HG02970 (cell line): Measurements from ENCODE around the gene SYNPO2L.

Experiments used
- ATAC-seq: cut with Tn5 transposase; IDR thresholded peaks from one replicate; pipeline ENCODE4 v1.9.1; 2021; ENCODE audit warnings: mild to moderate bottlenecking, moderate library complexity, moderate number of reproducible peaks; ENCODE audit not compliant: unreplicated experiment, low FRiP score

The SYNPO2L gene

DNA sequence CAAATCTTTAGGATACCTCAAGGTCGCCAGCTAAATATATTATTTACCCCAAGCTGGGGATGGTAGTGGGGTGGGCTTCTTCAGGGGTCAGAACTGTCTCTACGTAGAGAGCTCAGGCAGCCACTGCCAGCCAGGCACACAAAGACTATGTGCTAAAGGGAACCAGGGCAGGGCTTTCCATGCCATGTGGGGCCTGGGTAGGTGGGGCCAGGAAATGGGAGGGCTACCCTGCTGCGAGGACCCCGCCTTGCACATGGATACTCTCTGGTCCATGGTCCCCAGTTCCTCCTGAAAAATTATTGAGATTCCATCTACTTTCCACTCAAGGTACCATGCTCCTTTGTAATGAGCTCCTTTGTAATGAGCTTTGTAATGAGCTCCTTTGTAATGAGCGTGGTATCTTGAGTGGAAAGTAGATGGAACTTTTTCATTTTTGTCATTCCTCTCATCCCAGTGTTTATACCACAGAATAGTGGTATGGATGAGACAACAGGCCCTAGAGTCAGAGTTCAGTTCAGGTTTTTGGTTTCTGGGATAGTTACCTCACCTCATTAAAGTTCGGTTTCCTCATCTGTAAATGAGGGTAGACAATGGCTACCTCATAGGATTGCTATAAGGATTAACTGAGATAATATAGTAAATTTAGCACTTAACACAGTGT, 5.8 kb downstream of the SYNPO2L start:
- no peak for ATAC-seq

DNA sequence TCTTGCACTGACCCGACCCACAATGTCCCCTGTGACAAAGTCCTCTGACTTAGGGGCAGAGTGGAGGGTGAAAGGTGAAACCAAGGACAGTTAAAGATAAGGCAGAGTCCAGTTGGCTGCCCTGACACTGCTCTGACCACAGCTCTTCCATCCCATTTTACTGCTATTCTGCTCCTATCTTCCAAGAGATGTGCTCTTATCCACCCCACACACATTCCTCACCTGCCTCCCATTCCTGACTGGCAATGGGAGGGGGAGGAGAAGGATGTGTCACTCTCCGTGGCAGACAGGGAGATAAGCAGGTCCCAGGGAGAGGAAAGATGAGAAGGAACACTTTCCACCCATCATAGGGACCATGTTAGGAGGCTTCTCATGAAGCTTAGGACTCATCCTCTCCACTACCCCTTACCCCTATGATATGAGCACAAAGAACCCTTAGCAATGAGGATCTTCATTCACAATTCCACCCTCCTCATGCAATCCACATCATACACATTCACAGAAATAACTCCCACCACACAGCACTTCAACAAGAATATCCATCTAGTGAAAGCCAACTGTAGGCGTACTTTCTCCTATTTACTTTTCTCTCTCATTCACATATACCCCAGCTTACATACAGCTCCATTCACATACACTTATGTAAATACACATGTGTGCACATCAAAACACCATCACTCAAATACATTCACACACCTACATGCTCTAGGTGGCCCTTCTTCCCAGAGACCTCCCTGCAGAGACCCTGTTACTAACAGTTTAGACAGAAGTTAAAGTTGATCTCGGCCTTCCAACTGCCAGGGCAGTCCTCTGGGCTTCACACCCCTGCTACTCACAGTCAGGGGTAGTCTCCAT, 6.6 kb downstream of the SYNPO2L start:
- ATAC-seq: no peak

DNA sequence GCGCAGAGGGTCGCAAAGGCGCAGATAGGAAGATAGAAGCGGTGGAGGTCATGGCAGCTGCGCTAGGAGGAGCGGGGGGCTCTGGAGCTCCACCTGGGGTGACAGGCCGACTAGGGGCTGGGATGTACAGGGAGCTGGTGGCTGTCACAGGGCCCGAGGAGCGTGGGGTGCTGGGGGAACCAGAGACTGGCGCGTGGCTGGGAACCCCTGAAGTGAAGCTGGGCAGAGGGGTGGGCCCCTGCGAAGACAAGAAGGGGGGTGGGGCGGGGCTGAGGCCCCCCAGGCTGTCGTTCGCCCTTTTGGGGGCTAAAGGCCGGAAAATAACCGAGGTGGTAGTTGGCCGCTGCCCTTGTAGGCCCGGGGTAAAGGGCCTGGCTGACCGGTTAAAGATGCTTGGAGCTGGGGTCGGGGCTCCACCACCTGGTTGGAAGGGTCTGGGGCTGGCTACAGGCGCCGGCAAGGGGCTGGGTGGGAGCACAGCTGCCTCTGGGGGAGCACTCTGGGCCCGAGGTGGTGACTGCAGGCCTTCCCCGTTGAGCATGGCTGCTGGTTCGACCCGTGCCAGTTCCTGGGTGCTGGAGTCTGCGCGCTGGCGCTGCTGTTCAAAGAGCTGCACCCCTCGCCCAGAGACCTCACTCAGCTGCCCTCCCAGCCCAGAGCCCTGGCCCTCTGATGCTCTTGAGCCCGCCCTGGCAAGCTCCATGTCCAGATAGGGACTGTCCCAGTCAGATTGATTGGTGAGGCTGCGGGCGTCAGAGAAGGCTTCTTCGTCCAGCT, 7.8 kb downstream of the SYNPO2L start:
- ATAC-seq: no peak

DNA sequence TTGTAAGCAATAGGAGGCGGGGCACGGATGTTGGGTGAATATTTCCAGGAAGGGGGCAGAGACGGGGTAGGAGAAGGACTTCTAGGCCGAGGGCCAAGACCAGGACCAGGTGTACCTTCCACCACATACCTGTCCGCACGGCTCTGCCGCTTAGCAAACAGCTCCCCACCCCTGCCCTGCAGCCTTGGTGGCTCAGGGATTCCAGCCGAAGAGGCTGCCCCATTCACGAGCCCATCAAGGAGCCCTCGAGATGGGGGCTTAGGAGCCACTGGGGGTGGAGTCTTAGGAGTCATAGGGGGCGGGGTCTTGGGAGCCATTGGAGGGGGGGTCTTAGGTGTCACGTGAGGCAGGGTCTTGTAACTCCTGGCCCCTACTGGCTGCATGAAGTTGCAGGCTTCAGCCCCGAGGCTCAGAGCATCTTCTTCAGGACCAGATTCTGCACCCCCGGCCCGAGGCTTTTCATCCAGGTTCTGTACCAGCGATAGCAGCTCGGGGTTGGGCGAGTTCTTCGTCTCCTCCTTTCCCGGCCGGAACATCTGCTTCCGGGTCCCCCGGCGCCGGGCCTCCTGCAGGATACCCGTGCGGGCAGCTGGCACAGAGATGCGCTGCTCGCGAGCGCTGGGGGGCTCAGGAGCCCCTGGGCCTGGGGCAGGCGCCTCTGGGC, 8.5 kb downstream of the SYNPO2L start:
- no peak for ATAC-seq

DNA sequence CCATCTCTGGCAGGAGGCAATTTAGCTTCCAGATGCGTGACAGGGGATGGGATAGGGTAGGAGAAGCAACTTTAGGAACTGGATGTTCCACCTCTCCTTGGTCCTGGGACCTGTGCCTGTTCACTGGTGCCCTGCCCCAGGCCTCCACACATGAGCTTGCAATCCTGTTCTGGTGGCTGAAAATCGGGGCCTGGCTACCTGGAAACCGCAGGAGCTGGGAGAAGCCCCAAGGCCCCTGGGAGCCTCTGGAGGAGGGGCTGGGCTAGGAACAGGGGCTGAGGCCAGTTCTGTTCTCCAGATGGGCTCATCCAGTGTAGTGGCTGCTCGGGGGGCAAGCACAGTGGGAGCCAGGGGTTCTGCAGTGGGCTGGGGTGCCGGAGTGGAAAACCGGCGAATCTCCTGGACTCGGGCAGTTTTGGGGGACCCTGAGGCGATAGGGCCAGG, 9.2 kb downstream of the SYNPO2L start:
- ATAC-seq: no peak

DNA sequence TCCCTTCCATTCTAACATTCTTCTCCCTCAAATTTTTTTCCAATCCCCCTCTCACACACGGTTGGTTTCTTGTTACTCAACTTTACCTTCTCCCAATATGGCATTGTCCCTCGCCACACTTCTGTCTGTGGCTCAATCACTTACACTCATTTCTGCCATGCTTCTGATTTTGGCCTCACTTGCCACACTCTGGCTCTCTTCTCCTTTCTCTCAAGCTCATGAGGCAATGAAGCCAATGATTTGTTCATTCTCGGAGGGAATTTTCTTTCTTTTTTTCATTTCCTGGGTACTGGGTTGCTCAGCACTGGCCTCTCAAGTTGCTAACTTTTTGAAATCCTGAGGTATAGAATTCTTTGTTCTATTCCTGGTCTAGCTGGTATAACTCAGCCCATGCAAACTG, 10.6 kb downstream of the SYNPO2L start:
- ATAC-seq: no peak

DNA sequence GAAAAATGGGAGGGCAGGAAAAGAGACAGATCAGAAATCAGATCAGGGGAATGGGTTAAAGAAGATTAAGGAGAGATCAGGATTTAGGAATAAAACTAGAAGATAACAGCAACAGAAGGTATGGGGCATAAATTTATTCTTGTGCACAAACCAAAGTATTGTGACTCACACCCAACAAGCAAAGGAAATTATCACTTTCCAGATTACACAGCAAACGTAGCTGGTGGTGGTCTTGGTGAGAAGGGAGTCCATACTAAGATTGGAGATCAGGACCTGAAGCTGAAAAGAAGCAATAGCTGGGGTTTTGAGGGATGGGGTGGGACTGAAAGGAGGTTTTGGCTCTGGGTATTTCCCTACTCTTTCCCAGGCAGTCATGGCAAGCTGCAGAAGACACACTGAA, 11.1 kb downstream of the SYNPO2L start:
- no peak for ATAC-seq

DNA sequence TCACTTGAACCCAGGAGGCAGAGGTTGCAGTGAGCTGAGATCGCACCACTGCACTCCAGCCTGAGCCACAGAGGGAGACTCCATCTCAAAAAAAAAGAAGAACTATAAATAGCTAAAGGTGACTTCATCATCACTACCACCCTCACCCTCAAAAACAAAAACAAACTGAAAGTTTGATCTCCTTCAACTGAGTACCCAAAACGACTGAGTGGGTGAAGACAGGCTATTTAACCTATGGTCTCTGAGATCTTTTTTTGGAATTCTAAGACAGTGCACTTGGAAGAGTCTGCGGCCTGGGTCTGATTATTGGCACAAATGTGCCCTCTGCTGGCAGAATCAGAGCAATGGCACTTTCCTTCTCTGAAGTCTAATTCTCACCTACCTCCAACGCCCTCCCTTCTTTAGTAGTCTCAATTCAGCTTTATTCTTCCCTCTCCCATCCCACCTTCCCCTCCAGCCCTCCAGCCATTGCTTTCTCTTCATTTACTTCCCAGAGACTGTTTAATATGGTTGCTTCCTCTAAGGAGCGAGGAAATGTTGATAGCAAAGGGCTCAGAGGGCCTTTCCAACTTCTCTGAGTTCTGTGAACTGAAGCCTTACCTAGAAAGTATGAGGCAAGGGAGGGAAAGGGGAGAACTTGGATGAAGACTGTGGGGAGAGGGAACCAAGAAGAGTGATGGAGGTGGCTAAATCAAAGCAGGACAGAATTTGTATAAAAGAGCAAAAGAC, 11.7 kb downstream of the SYNPO2L start:
- ATAC-seq: no peak

DNA sequence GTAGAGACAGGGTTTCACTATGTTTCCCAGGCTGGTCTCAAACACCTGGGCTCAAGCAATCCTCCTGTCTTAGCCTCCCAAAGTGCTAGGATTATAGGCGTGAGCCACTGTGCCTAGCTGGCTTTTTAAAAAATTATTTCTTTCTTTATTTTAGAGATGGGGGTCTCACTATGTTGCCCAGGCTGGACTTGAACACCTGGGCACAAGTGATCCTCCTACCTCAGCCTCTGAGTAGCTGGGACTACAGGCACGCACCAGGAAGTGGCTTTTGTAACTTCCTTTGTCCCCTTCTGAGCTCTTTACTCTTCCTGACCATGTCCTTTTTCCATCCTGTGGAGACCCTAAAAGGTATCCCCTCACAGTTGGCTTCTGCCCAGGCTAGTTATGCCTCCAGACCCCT, 12.5 kb downstream of the SYNPO2L start:
- no peak for ATAC-seq

DNA sequence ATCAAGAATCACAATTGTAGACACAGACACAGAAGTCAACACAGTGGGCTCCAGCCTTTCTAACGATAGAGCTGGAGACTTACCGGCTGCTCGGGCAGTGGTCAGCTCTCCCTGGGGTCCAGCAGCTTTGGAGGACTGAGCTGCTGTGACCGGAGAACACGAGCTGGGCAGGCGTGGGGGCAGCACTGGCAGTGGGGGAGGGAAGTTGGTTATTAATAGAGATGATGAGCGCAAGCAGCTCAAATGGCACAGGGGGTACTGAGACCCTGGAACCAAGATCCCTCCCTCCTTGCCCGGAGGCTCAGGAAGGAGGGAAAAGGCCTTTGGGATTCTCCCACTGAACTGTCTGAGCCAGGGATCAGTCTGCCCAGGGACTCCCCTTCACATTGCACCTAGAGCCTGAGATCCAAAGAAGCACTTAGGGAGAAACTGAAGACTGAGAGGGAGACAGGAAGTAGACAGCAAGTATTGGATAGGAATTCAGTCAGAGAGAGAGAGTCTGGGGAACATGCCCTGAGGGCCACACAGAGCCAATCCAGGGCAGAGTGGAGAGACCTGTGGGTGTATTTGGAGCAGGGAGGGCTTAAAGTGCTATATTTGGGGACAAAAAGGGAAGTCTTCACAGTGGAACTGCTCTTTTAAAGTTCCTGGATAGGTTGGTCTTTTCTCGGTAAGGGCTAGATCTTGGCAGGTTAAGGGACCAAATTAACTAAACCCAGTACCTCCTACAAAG, 14.3 kb downstream of the SYNPO2L start, which contains the start of gene MYOZ1:
MYOZ1 (minus strand) TSS at position 147 of the 733 bp plus-strand sequence. CDS start 1,457 bp downstream, outside the sequence.
- no peak for ATAC-seq

DNA sequence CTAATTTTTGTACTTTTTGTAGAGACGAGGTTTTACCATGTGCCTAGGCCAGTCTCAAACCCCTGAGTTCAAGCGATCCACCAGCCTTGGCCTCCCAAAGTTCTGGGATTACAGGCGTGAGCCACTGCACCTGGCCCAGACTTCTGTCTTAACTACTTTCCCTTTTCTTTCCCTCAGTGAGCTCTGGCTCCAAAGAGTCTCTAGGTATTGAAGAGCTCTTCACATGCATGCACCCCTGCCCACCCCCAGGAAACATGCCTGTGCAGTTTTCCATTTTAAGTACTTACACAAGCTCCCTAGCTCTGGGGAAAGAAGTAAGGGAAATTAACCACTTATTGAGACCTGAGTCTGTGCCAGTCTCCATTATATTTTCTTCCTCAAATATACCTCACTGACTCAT, 16.5 kb downstream of the SYNPO2L start:
- ATAC-seq: no peak

DNA sequence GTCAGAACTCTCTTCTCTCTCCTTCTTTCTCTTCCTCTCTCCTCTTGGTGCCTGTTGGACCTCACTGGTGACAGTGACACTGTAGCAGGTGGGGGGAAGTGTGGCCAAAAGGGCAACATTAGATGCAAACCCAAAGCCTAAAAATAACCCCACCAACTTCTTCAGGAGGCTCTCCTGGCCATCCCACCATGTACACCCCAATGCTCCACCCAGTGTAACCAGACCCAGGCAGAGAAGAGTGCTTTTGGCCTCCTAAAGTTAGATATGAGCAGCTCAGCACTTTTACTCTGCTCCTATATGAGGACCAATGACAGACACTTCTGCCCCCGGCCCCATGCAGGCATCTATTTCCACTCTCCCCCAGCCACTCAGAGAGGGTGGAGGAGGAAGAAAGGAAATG, 20.0 kb downstream of the SYNPO2L start:
- ATAC-seq: no peak

DNA sequence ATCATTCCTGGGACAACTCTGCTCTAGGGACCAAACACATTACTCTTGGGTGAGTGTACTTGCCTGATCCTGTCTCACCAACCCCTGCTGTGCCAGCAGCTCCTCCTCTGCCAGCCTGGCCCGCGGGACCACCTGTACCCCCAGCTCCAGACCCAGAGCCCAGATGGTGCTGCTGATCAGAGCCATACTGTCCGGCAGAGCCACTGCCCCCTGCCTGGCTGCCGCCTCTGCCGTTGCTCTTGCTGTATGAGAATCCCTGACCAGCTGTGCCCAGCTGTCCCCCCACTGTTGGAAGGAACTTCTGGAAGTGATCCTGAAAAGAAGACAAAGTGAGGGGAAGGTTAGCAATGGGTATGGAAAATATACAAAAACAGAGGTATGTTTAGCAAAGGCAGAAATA, 21.4 kb downstream of the SYNPO2L start:
- ATAC-seq: no peak

DNA sequence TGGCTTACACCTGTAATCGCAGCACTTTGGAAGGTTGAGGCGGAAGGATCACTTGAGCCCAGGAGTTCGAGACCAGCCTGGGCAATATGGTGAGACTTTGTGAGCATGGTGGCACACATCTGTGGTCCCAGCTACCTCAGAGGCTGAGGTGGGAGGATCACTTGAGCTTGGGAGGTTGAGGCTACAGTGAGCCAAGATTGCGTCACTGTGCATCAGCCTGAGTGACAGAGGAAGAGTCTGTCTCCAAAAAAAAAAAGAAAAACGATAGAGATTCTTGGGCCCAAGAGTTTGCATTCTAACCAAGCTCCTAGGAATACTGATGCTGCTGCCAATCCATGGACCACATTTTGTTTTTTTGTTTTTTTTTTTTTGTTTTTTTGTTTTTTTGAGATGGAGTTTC, 26.7 kb downstream of the SYNPO2L start:
- ATAC-seq: no peak

DNA sequence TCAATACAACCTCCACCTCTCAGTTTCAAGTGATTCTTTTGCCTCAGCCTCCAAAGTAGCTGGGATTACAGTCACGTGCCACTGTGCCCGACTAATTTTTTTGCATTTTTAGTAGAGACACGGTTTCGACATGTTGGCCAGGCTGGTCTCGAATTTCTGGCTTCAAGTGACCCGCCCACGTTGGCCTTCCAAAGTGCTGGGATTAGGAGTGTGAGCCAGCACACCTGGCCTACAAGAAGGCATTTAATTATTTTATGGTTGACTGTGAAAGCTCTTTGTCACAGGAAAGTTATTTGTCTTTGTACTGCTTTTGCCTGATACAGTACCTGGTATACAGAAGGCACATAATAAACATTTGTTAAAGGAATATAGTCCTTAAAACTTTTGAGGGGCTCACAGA, 27.4 kb downstream of the SYNPO2L start:
- no peak for ATAC-seq

DNA sequence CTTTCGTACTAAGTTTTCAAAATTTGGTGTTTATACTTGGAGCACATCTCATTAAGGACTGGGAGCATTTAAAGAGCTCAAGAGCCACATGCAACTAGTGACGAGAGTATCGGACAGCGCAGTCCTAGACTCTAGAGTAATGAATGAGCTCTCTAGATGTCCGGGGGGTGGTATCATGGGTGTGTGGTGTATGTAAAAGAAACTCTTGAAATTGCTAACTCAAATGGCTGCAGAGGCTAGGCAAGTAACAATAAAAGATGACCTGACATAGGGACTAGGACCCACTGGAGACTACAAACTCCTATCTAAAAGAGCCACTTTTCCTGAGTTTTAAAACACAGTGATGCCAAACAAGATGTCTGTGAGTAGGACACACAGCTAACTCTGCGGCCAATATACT, 28.5 kb downstream of the SYNPO2L start:
- no peak for ATAC-seq

DNA sequence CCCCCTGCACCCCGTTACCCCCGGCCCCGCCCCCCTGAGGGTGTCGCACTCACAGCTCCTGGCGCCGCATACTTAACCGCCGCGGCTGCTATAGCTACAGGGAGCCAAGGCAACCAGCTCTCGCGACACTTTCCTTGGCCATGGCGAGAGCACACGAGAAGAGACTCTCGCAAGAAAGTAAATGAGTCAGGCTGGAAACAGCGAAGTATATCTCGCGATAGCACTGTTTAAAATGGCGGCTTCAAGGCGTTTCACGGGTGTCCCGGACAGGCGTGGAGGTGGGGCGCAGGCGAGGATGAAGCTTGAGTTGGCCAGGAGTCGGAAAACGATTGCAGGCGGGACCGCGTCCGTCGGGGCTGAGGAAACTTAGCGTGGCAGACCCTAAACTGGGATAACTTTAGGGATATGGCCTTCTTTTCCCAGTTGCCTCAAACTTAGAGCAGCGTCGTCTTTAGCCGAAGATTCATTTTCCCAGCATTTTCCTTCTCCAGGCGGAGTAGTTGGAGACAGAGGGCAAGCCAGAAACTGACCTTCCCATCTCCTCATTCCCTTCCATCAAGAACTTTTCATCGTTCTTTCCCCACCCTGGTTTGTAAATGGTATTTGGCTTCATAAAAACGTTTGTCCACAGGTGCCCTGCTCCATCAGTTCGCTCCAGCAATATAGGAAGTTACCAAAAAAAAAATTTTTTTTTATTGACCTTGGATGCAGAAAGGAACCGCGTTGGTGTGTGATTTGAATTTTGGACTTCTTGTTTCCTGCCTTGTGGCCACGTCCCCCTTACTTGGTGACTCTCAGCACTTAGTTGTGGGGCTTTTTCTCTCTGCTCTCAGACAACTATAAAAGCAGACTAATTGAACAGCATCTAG, 29.7 kb downstream of the SYNPO2L start:
- ATAC-seq: peak; percentile 87
